ENCODE data around the gene C5AR2.

The C5AR2 gene

GRCh38 chr19:47371261-47371660, 39.3 kb downstream of the C5AR2 start:
- no peak for TF ChIP-seq CTCF (IDR thresholded peaks at IDR 0.05; ENCODE audit: borderline replicate concordance, control extremely low read depth, extremely low read depth, insufficient read depth, missing control alignments)
- in situ Hi-C loops (cut with MboI; ENCODE audit: low sequenced_read_pairs, unreplicated experiment): no loop called here
- DNase-seq (ENCODE audit: low spot score): no peak

- no peak for TF ChIP-seq CTCF (IDR thresholded peaks at IDR 0.05; ENCODE audit: borderline replicate concordance, control extremely low read depth, extremely low read depth, insufficient read depth, missing control alignments)
- in situ Hi-C loops (cut with MboI; ENCODE audit: low sequenced_read_pairs, unreplicated experiment): no loop called here
- DNase-seq (ENCODE audit: low spot score): no peak
Measured at GRCh38 chr19:47372603-47373002, 40.6 kb downstream of the C5AR2 start.

GRCh38 chr19:47373246-47374240, 41.6 kb downstream of the C5AR2 start:
- no peak for DNase-seq (ENCODE audit: low spot score)
- no peak for TF ChIP-seq CTCF (IDR thresholded peaks at IDR 0.05; ENCODE audit: borderline replicate concordance, control extremely low read depth, extremely low read depth, insufficient read depth, missing control alignments)
- in situ Hi-C loops (cut with MboI; ENCODE audit: low sequenced_read_pairs, unreplicated experiment): no loop called here

- in situ Hi-C loops (cut with MboI; ENCODE audit: low sequenced_read_pairs, unreplicated experiment): no loop called here
- no peak for TF ChIP-seq CTCF (IDR thresholded peaks at IDR 0.05; ENCODE audit: borderline replicate concordance, control extremely low read depth, extremely low read depth, insufficient read depth, missing control alignments)
- DNase-seq (ENCODE audit: low spot score): no peak
Measured at GRCh38 chr19:47374876-47375693, 43.1 kb downstream of the C5AR2 start.

- no peak for DNase-seq (ENCODE audit: low spot score)
- in situ Hi-C loops (cut with MboI; ENCODE audit: low sequenced_read_pairs, unreplicated experiment): no loop called here
- TF ChIP-seq CTCF (IDR thresholded peaks at IDR 0.05; ENCODE audit: borderline replicate concordance, control extremely low read depth, extremely low read depth, insufficient read depth, missing control alignments): no peak
Measured at GRCh38 chr19:47375694-47376588, 44.0 kb downstream of the C5AR2 start.

All from GM13976 (cell line).